Transverse colon (tissue), 4 donors: ENCODE measurements around the gene TMEM273. TPM values are rescaled to one million over a fixed set of nuclear protein-coding genes. Genes with fewer than 3 reads are reported as not detected.

ENCODE experiments used
- DNase-seq: peaks from one replicate; pipeline ENCODE4 v3.0.0-alpha.2; 2019
- H3K27ac ChIP-seq, 4 donors: fragments of 200-600 bp; sonication (generic); 2 replicates each; pipeline ENCODE4 v1.5.1; 2016 to 2018; ENCODE audit warnings: inconsistent platforms in 4 of 4
- H3K27me3 ChIP-seq: fragments of 200-600 bp; sonication (generic); 2 replicates; pipeline ENCODE4 v1.5.1; 2017; ENCODE audit warnings: inconsistent platforms
- H3K36me3 ChIP-seq, 4 donors: fragments of 200-600 bp; sonication (generic); 2 replicates each; pipeline ENCODE4 v1.5.1; 2017 to 2019; ENCODE audit warnings: inconsistent platforms in 4 of 4
- H3K4me1 ChIP-seq, 4 donors: fragments of 200-600 bp; sonication (generic); 2 replicates each; pipeline ENCODE4 v1.5.1; 2017 to 2020; ENCODE audit warnings: inconsistent platforms in 4 of 4
- H3K4me3 ChIP-seq, 4 donors: fragments of 200-600 bp; sonication (generic); 1 replicate in 1 of 4; 2 replicates in 3 of 4; pipeline versions ENCODE4 v1.5.1 to v1.6.1; 2017 to 2019; ENCODE audit warnings: inconsistent platforms in 4 of 4
- H3K9me3 ChIP-seq, 2 donors: fragments of 200-600 bp; sonication (generic); 2 replicates each; pipeline ENCODE4 v1.5.1; 2017 to 2019; ENCODE audit warnings: inconsistent platforms in 2 of 2
- CTCF ChIP-seq, 5 experiments: fragments of 200-600 bp in 3 of 5; fragments of 450-650 bp in 2 of 5; sonication (generic) in 3 of 5; IDR thresholded peaks; 1 replicate in 2 of 5; 2 replicates in 3 of 5; pipeline ENCODE4 v1.5.1; 2016 to 2017; ENCODE audit warnings: antibody characterized with exemption in 5 of 5, inconsistent platforms in 3 of 5, mild to moderate bottlenecking in 2 of 5, moderate library complexity in 1 of 5
- EP300 ChIP-seq: sonication (generic); formaldehyde crosslinking; IDR thresholded peaks from one replicate; pipeline ENCODE4 v1.6.1; 2017; ENCODE audit warnings: antibody characterized with exemption, low read depth
- POLR2A ChIP-seq: fragments of 450-650 bp; IDR thresholded peaks from one replicate; pipeline ENCODE4 v1.6.1; 2016; ENCODE audit warnings: antibody characterized with exemption, mild to moderate bottlenecking, moderate library complexity
- POLR2AphosphoS5 ChIP-seq, 3 donors: sonication (generic); formaldehyde crosslinking; IDR thresholded peaks; one replicate each; pipeline ENCODE4 v1.6.1; 2016; ENCODE audit warnings: antibody characterized with exemption in 3 of 3
- WGBS, 2 donors: methylation state at CpG; one replicate each; pipeline ENCODE4 v1.1.5; 2018; ENCODE audit warnings: low coverage in 1 of 2; 5-methylcytosine and 5-hydroxymethylcytosine counted together
- in situ Hi-C, 4 donors: fragments of 200-750 bp; cut with MboI; loops; one replicate each; pipeline versions ENCODE4 v1.15.0 to v1.15.1; 2017; ENCODE audit warnings: low sequenced_read_pairs in 3 of 4, low pct_ligation_motif_present in 1 of 4, low pct_unique_long_range_greater_than_20kb in 1 of 4
- intact Hi-C: fragments of 100-400 bp; cut with DNase I; formaldehyde crosslinking; loops from one replicate; pipeline ENCODE4 v1.15.1; 2023; ENCODE audit warnings: low total_unique reads
- total RNA-seq, 4 donors: library from RNA; depleted of rRNA; stranded (reverse); fragments of >200 nt; gene quantifications; one replicate each; pipeline ENCODE4 v1.1.0, GENCODE V29; 2016

Gene TMEM273
- total RNA-seq, 4 donors from 2014 or later, result 0.80 to 18.4 (median 7.4) TPM

GRCh38 chr10:49112098-49112497, 76.1 kb downstream of the TMEM273 start:
- no peak for TF ChIP-seq POLR2A
- no peak for TF ChIP-seq EP300
- TF ChIP-seq POLR2AphosphoS5 (IDR thresholded peaks at IDR 0.05), result no peak
- TF ChIP-seq CTCF (IDR thresholded peaks at IDR 0.05), result no peak
- H3K4me3 ChIP-seq, result no peak overlapping the region
- no peak for DNase-seq
- peaks cover 0 to 4% (median 2%) of the 10 kb centered on the region in 4 donors for H3K4me1 ChIP-seq
- peaks cover 22% of the 10 kb centered on the region for H3K27me3 ChIP-seq
- no peaks in the 10 kb centered on the region for H3K36me3 ChIP-seq
- 75% methylated on average over 3 of the region's 3 CpGs; no CpG with 5 or more reads in 1 of the 2 donors for WGBS, 2 donors
- in situ Hi-C loops, result no loop called here
- no peaks in the 10 kb centered on the region for H3K9me3 ChIP-seq
- intact Hi-C loops, result no loop called here
- H3K27ac ChIP-seq, result no peak overlapping the region

- WGBS, 2 donors, result 71% methylated on average over 8 of the region's 8 CpGs; no CpG with 5 or more reads in 1 of the 2 donors
- H3K4me1 ChIP-seq, result peaks cover 0 to 8% (median 4%) of the 10 kb centered on the region in 4 donors
- TF ChIP-seq EP300 (no peak), CTCF (IDR thresholded peaks at IDR 0.05) (no peak), POLR2AphosphoS5 (IDR thresholded peaks at IDR 0.05) (no peak), POLR2A (no peak)
These were observed 76.9 kb downstream of the TMEM273 start for GRCh38 chr10:49111320-49111698.

GRCh38 chr10:49110684-49111319, 77.4 kb downstream of the TMEM273 start:
- H3K36me3 ChIP-seq, result no peaks in the 10 kb centered on the region
- in situ Hi-C loops (no loop called here), intact Hi-C loops (no loop called here)
- H3K27ac ChIP-seq, result peak overlapping the region; percentile 23 to 40 (median 32)
- peaks cover 0 to 11% (median 4%) of the 10 kb centered on the region in 4 donors for H3K4me1 ChIP-seq
- H3K27me3 ChIP-seq, result peaks cover 14% of the 10 kb centered on the region
- DNase-seq, result no peak
- H3K9me3 ChIP-seq, result no peaks in the 10 kb centered on the region
- 92% methylated on average over 4 of the region's 4 CpGs; no CpG with 5 or more reads in 1 of the 2 donors for WGBS, 2 donors
- no peak for TF ChIP-seq CTCF (IDR thresholded peaks at IDR 0.05)
- TF ChIP-seq POLR2AphosphoS5 (IDR thresholded peaks at IDR 0.05), result no peak
- no peak for TF ChIP-seq EP300
- no peak for TF ChIP-seq POLR2A
- H3K4me3 ChIP-seq, result no peak overlapping the region

More at GRCh38 chr10:49111320-49111698, 76.9 kb downstream of the TMEM273 start:
- DNase-seq, result no peak
- Histone ChIP-seq H3K27me3 (peaks cover 18% of the 10 kb centered on the region), H3K9me3 (no peaks in the 10 kb centered on the region), H3K27ac (peak overlapping the region in 1 of 4 donors; percentile 28), H3K4me3 (no peak overlapping the region), H3K36me3 (no peaks in the 10 kb centered on the region)
- in situ Hi-C loops, result no loop called here
- intact Hi-C loops, result no loop called here

GRCh38 chr10:49109669-49110340, 78.4 kb downstream of the TMEM273 start:
- peak in 2 of 3 donors; percentile 55 to 59 for TF ChIP-seq POLR2AphosphoS5 (IDR thresholded peaks at IDR 0.05)
- TF ChIP-seq POLR2A, result no peak
- Histone ChIP-seq H3K27me3 (peaks cover 7% of the 10 kb centered on the region), H3K4me3 (no peak overlapping the region), H3K4me1 (peaks cover 0 to 11% (median 4%) of the 10 kb centered on the region in 4 donors), H3K9me3 (no peaks in the 10 kb centered on the region), H3K27ac (peak overlapping the region; percentile 28 to 40 (median 37)), H3K36me3 (no peaks in the 10 kb centered on the region)
- peak; percentile 46 for DNase-seq
- intact Hi-C loops, result no loop called here
- in situ Hi-C loops, result no loop called here
- 49% methylated on average over 9 of the region's 9 CpGs; no CpG with 5 or more reads in 1 of the 2 donors for WGBS, 2 donors
